ENCODE data around the gene REM1.
"Not testable (repeated sequence)": the region's sequence is repeated elsewhere in the genome, so short reads cannot be mapped to it uniquely, and the experiment has no call there.

The REM1 gene

DNA sequence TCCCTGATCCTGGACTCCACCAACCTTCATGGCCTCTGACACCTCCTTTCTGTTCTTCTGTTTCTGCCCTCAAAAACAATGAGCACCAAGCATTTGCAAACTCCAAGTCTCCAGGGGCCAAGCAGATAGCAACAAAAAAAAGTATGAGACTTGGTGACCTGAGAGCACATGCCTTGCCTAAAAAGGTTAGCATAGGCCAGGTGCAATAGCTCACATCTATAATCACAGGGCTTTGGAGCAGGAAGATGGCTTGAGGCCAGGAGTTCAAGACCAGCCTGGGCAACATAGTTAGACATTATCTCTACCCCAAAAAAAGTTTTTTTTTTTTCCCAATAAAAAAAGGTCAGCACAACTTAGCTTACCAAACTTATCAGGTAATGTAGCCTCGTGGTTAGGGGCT, 25.4 kb downstream of the REM1 start:
- Histone ChIP-seq H3K36me3 (ENCODE audit: insufficient read depth, low read length) (no peaks in the 10 kb centered on the region), H3K4me1 (ENCODE audit: insufficient read depth, low read length) (peaks cover 5% of the 10 kb centered on the region; the same call in 1 of the 2 replicates), H3K9me3 (ENCODE audit: control insufficient read depth, insufficient read depth, low read length) (no peaks in the 10 kb centered on the region), H3K9ac (ENCODE audit: low read depth, low read length) (no peak overlapping the region)

DNA sequence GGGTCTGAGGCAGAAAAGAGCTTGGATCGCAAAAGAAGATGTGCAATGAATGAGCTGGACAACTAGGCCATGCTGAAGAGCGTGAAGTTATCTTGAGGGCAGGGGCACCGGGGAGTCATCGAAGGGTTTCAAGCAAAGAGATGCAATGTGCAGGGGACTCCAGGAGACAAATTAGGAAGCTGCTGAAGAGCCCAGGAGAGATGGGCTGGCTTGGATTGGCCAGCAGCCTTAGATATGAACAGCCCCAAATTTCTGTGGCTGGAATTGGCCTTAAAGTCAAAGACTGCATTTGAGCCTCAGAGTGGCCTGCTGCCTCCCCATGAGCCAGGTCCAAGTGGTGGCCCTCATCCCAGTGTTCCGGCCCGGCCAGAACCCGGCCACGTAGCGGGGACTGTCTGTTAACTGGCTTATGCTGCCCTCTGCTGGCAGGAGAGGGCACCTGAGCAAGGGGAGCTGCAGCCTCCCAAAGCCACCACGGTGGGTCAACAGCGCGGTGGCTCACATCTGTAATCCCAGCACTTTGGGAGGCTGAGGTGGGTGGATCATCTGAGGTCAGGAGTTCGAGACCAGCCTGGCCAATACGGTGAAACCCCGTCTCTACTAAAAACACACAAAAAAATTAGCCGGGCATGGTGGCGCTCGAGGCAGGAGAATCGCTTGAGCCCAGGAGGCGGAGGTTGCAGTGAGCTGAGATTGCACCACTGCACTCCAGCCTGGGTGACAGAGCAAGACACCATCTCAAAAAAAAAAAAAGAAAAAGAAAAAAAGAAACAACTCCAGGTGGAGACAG, 28.0 kb downstream of the REM1 start:
- H3K36me3 ChIP-seq (ENCODE audit: insufficient read depth, low read length); H3K9ac ChIP-seq (ENCODE audit: low read depth, low read length); H3K9me3 ChIP-seq (ENCODE audit: control insufficient read depth, insufficient read depth, low read length): not testable (repeated sequence)
- H3K4me1 ChIP-seq (ENCODE audit: insufficient read depth, low read length): peaks cover 11% of the 10 kb centered on the region; the same call in 1 of the 2 replicates

DNA sequence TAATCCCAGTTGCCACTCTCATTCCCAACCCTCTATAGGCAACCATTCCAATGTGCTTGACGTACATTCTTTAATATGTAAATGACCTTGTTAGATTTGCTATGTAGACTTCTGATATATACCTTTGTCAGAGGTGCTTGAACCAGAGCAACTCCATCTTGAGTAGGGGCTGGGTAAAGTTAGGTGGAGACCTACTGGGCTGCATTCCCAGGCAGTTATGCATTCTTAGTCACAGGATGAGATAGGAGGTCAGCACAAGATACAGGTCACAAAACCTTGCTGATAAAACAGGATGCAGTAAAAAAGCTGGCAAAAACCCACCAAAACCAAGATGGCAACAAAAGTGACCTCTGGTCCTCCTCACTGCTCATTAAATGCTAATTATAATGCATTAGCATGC, 30.8 kb downstream of the REM1 start:
- H3K9ac ChIP-seq (ENCODE audit: low read depth, low read length): no peak overlapping the region
- H3K36me3 ChIP-seq (ENCODE audit: insufficient read depth, low read length): no peaks in the 10 kb centered on the region
- H3K9me3 ChIP-seq (ENCODE audit: control insufficient read depth, insufficient read depth, low read length): no peaks in the 10 kb centered on the region

DNA sequence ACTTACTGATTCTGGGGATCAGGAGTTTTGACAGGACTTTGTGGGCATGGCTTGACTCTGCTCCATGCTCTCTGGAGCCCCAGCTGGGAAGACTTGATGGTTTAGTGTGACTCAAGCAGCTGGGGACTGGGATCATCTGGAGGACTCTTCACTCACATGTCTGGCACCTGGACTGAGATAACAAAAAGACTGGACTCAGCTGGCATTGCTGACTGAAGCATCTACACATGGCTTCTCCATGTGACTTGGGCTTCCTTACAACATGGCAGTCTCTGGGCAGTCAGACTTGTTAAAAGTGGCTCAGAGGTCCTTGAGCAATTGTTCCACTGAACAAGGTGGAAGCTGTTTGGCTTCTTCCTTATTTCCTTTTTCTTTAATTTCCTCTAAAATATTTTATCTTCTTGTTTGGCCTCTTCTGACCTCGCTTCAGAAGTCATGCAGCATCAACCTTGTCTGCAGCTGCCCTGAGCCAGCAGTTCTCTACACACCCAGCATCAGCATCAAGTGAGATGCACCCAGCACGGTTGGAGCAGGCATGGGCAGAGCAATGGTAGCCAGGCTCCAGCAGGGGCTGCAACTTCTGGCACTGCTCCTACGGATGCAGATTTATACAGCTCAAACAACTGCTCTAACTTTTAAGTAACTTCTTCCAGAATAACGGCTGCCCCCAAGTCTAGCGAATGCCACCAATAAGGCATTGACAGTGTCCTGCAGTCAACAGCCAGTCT, 33.6 kb downstream of the REM1 start:
- no peak overlapping the region for H3K9ac ChIP-seq (ENCODE audit: low read depth, low read length)
- H3K4me1 ChIP-seq (ENCODE audit: insufficient read depth, low read length): peaks cover 8% of the 10 kb centered on the region; the same call in 1 of the 2 replicates
- no peaks in the 10 kb centered on the region for H3K9me3 ChIP-seq (ENCODE audit: control insufficient read depth, insufficient read depth, low read length)
- no peaks in the 10 kb centered on the region for H3K36me3 ChIP-seq (ENCODE audit: insufficient read depth, low read length)

More for the DNA sequence above, 30.8 kb downstream of the REM1 start:
- H3K4me1 ChIP-seq (ENCODE audit: insufficient read depth, low read length): peaks cover 8% of the 10 kb centered on the region; the same call in 1 of the 2 replicates

DNA sequence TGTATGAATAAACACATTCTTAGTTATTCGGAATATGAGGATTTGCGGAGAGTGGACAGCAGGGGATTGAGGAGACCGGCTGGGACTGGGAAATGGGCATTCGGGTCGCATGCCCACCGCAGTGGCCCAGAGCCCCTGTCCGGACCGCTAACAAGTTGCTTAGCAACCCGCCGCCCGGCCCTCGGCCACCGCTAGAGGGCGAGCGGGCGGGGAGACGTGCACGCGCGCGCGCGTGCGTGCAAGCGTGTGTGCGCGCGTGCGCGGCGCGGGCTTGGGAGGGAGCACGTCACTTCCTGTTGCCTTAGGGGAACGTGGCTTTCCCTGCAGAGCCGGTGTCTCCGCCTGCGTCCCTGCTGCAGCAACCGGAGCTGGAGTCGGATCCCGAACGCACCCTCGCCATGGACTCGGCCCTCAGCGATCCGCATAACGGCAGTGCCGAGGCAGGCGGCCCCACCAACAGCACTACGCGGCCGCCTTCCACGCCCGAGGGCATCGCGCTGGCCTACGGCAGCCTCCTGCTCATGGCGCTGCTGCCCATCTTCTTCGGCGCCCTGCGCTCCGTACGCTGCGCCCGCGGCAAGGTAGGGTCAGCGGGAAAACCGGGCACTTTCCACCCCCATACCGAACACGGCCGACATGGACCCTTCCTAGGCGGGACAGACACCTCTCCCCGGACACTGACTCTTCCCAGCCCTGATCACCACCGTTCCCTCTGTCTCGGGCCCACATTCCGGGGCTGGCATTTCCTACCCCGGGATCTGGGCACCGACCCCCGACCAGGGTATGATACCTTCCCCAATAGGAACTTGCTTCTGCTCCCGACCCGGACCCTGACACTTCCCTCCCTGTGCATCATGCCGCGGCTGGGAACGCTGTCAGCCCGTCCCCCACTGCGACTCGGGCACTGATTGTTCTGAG, 39.3 kb downstream of the REM1 start, which contains the start of gene HM13:
Gene HM13 (plus strand): TSS at position 289 of the 918 bp plus-strand sequence. CDS start 110 bp downstream, at position 399.
- H3K36me3 ChIP-seq (ENCODE audit: insufficient read depth, low read length): no peaks in the 10 kb centered on the region
- peak within 1 kb of the TSS; percentile 58 for H3K9ac ChIP-seq (ENCODE audit: low read depth, low read length)
- H3K4me1 ChIP-seq (ENCODE audit: insufficient read depth, low read length): peaks cover 17% of the 10 kb centered on the region; the same call in 1 of the 2 replicates
- no peaks in the 10 kb centered on the region for H3K9me3 ChIP-seq (ENCODE audit: control insufficient read depth, insufficient read depth, low read length)

DNA sequence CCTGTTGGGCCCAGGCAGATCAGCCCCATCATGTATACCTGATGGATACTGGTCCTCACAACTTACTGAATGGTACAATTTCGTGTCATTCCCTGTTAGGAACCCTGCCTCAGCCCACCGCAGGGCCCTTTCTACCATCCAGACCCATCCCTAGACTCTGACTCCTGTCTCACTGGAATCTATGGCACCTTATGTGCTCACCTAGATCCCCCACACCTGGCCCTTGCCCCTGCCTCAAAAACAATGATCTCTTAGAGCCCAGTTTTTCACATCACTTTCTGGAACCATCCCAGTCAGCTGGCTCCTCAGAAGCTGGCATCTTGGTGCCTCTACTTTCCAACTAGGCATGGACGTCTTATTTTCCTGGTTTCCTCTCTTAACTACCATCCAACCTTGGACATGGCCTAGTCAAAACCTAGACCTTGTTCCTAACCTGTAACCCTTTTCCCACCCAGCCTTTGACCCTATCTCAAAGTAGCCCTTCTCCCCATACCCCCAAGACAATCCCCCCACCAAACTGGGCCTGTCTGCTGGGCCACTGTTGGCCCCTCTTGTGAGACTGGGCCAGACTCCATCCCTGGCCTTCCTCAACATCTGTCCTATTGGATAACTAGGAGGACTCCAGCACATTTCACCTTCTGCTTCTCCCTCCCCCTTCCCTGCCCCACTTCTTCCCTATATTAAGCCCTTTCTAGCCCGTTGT, 40.1 kb downstream of the REM1 start:
- H3K9ac ChIP-seq (ENCODE audit: low read depth, low read length): peak overlapping the region; percentile 58
- H3K36me3 ChIP-seq (ENCODE audit: insufficient read depth, low read length): no peaks in the 10 kb centered on the region
- peaks cover 17% of the 10 kb centered on the region; the same call in 1 of the 2 replicates for H3K4me1 ChIP-seq (ENCODE audit: insufficient read depth, low read length)
- H3K9me3 ChIP-seq (ENCODE audit: control insufficient read depth, insufficient read depth, low read length): no peaks in the 10 kb centered on the region

DNA sequence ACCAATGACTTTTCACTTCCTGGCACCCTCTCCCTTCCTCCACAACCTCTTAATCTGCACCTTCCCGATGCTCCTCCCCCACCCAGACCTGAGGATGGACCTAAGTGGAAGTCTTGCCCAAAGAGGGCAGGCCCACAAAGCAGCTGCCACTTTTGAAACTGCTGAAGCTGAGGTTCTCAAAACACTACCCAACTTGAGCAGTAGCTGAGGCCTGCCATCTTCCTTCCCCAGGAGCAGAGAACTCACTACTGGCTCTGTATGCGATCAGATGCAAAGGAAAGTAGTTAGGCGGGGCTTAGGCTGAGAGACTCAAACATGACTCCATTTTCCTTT, 40.7 kb downstream of the REM1 start:
- no peaks in the 10 kb centered on the region for H3K36me3 ChIP-seq (ENCODE audit: insufficient read depth, low read length)
- H3K9ac ChIP-seq (ENCODE audit: low read depth, low read length): peak overlapping the region; percentile 58; the same call in 1 of the 2 replicates
- H3K9me3 ChIP-seq (ENCODE audit: control insufficient read depth, insufficient read depth, low read length): no peaks in the 10 kb centered on the region
- H3K4me1 ChIP-seq (ENCODE audit: insufficient read depth, low read length): peaks cover 17% of the 10 kb centered on the region; the same call in 1 of the 2 replicates

DNA sequence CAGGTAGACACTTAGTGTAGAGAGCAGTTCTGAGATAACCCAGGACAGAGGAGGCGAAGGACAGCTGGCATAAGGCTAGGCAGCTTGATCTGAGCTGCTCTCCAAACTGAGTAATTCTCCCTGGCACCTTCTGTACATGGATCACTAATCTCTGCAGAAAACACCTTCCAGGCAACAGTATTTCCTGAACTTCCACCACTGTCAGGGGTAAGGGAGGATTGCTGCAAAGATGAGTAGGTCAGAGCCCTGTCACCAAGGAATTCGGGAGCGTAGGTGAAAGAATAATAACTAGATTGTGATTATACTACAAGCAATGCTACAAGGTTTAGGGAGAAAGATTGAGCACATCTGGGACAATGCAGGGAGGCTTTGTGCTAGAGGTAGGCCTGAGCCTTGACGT, 41.1 kb downstream of the REM1 start:
- no peak overlapping the region for H3K9ac ChIP-seq (ENCODE audit: low read depth, low read length)
- no peaks in the 10 kb centered on the region for H3K9me3 ChIP-seq (ENCODE audit: control insufficient read depth, insufficient read depth, low read length)
- H3K36me3 ChIP-seq (ENCODE audit: insufficient read depth, low read length): no peaks in the 10 kb centered on the region
- peaks cover 17% of the 10 kb centered on the region; the same call in 1 of the 2 replicates for H3K4me1 ChIP-seq (ENCODE audit: insufficient read depth, low read length)

DNA sequence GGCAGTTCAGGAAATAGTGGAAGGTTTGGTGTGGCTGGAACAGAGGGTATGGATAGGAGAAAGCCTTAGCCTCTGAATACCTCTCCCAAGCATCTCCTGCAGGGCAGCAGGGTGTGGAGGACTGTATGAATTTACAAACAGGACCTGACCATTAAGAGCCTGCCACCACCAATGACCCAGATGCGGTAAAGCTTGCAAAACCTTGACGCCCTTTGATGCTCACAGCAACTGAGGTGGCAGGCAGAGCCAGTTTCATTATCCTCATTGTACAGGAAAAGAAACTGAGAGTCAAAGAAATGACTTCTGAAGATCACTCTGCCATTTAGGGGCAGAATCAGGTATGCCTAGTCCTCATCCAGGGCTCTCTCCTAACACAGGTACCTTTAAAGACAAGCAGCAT, 41.6 kb downstream of the REM1 start:
- no peaks in the 10 kb centered on the region for H3K9me3 ChIP-seq (ENCODE audit: control insufficient read depth, insufficient read depth, low read length)
- no peak overlapping the region for H3K9ac ChIP-seq (ENCODE audit: low read depth, low read length)
- H3K4me1 ChIP-seq (ENCODE audit: insufficient read depth, low read length): peaks cover 17% of the 10 kb centered on the region; the same call in 1 of the 2 replicates
- no peaks in the 10 kb centered on the region for H3K36me3 ChIP-seq (ENCODE audit: insufficient read depth, low read length)

DNA sequence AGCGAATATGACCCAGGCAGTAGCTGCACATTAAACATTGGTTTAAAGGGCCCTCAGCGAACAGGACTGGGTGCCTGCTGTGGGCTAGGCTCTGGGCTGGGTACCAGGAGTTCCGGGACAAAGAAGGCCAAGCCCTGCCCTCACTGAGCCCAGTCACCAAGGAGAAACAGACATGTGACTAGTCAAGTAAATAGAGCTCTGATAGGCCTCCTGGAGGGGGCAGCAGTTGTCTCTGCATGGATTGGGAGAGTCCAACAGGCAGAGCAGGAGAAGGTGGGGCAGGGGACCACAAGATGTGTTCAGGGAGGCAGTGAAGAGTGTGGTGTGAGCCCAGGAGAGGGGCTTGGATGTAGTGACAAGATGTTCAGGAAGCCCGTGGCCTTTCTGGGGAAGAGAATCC, 42.3 kb downstream of the REM1 start:
- no peaks in the 10 kb centered on the region for H3K36me3 ChIP-seq (ENCODE audit: insufficient read depth, low read length)
- H3K9ac ChIP-seq (ENCODE audit: low read depth, low read length): no peak overlapping the region
- no peaks in the 10 kb centered on the region for H3K9me3 ChIP-seq (ENCODE audit: control insufficient read depth, insufficient read depth, low read length)
- H3K4me1 ChIP-seq (ENCODE audit: insufficient read depth, low read length): peaks cover 17% of the 10 kb centered on the region; the same call in 1 of the 2 replicates

DNA sequence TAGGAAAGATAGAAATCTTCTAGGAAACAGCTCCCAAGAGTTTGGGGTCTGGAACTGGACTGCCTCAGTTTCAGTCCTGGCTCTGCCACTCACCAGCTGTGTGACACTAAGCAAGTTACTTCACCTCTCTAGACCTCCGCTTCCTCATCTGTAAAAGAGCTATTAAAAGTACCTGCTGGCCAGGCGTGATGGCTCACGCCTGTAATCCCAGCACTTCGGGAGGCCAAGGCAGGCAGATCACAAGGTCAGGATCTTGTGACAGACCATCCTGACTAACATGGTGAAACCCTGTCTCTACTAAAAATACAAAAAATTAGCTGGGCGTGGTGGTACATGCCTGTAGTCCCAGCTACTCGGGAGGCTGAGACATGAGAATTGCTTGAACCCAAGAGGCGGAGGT, 46.2 kb downstream of the REM1 start:
- not testable (repeated sequence) for H3K4me1 ChIP-seq (ENCODE audit: insufficient read depth, low read length); H3K36me3 ChIP-seq (ENCODE audit: insufficient read depth, low read length); H3K9me3 ChIP-seq (ENCODE audit: control insufficient read depth, insufficient read depth, low read length); H3K9ac ChIP-seq (ENCODE audit: low read depth, low read length)

DNA sequence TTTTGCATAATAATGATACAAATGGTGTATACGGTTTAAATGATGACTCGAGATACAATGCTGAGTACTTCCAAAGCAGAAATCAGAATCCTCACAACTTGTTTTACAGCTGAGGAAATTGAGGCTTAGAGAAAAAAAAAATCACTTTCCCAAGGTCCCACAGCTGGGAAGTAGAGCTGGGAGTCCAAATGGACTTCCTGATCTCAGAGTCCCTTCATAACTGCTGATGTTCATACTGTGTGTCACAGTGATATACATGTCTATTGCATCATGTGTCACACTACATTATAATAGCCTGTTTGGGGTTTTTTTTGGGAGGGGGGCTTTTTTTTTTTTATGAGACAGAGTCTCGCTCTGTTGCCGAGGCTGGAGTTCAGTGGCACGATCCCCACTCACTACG, 47.6 kb downstream of the REM1 start:
- H3K9me3 ChIP-seq (ENCODE audit: control insufficient read depth, insufficient read depth, low read length): no peaks in the 10 kb centered on the region
- peaks cover 4% of the 10 kb centered on the region; the same call in 1 of the 2 replicates for H3K4me1 ChIP-seq (ENCODE audit: insufficient read depth, low read length)
- peaks cover 3% of the 10 kb centered on the region for H3K36me3 ChIP-seq (ENCODE audit: insufficient read depth, low read length)
- H3K9ac ChIP-seq (ENCODE audit: low read depth, low read length): no peak overlapping the region

DNA sequence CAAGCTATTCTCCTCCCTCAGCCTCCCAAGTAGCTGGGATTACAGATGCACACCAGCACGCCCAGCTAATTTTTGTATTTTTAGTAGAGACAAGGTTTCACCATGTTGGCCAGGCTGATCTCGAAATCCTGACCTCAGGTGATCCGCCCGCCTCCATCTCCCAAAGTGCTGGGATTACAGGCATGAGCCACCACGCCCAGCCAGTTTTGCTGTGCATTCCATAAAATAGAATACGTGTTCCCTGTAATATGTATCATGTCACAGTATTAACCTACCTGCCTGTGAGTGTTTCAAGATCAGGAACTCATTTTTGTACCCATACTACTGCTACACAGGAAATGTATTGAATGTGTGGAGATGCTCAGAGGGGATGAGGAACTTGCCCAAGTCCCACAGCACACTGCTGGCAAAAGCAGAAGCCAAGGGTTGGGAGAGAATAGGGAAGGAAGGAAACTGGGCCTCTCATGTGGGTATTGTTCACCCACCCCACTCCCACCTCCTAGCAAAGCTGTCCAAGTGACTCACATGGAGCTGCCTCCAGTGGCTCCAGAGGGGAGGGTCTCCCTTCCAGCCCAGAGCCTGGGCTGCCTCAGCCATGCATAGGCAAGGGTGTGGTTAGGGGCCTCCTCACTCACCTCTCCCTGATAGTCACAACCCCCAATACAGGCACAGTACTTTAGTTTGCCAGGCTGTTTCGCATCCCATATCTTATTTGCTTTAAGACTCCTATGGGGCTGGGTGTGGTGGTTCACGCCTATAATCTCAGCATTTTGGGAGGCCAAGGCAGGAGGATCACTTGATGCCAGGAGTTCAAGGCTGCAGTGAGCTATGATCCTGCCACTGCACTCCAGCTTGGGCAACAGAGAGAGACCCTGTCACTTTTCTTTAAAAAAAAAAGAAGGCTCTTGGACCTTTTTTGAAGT, 48.5 kb downstream of the REM1 start:
- Histone ChIP-seq H3K9me3 (ENCODE audit: control insufficient read depth, insufficient read depth, low read length) (no peaks in the 10 kb centered on the region), H3K36me3 (ENCODE audit: insufficient read depth, low read length) (peaks cover 7% of the 10 kb centered on the region), H3K9ac (ENCODE audit: low read depth, low read length) (no peak overlapping the region), H3K4me1 (ENCODE audit: insufficient read depth, low read length) (peaks cover 4% of the 10 kb centered on the region; the same call in 1 of the 2 replicates)
